ENCODE measurements around the gene UGGT1.
"Not testable (repeated sequence)": the region's sequence is repeated elsewhere in the genome, so short reads cannot be mapped to it uniquely, and the experiment has no call there.

Gene UGGT1

DNA sequence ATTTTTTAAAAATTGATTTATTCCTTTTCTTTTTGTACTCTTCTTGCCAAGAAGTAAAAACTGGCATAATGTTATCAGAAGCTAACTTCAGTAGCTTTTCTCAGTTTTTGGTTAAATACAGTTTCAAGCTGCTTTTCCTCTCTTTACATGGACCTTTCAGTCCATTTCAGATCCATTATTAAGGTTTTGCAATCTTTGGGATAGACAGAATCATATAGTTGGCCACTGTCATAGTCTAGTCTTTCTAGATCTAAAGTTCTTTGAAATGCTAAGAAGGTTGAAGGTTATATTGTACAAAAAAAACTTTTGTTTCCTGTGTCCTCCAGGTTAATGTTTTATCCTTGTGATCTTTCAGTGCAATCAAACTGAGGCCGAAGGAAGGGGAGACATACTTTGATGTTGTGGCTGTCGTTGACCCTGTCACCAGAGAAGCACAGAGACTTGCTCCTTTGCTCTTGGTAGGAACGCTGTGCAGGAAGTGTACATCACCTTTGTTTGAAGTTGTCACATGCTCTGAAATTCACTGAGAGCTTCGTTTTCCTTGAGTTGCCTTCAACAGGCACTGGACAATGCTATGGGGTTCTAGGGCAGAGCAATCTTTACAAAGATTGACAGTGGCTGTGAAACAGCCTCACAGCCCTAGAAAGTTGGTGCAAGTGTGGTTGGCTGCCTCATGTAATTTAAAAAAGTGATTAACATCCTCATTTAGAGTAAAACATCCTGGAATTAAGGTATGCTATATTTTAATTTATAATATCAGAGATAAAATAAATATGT, 79.1 kb downstream of the UGGT1 start:
- no peaks in the 10 kb centered on the region for H3K4me1 ChIP-seq (ENCODE audit: low read length)
- no peaks in the 10 kb centered on the region for H4K20me1 ChIP-seq (ENCODE audit: insufficient read depth, low read length)
- H3K79me2 ChIP-seq (ENCODE audit: low read length) = no peaks in the 10 kb centered on the region
- TF ChIP-seq, protein P1, sequence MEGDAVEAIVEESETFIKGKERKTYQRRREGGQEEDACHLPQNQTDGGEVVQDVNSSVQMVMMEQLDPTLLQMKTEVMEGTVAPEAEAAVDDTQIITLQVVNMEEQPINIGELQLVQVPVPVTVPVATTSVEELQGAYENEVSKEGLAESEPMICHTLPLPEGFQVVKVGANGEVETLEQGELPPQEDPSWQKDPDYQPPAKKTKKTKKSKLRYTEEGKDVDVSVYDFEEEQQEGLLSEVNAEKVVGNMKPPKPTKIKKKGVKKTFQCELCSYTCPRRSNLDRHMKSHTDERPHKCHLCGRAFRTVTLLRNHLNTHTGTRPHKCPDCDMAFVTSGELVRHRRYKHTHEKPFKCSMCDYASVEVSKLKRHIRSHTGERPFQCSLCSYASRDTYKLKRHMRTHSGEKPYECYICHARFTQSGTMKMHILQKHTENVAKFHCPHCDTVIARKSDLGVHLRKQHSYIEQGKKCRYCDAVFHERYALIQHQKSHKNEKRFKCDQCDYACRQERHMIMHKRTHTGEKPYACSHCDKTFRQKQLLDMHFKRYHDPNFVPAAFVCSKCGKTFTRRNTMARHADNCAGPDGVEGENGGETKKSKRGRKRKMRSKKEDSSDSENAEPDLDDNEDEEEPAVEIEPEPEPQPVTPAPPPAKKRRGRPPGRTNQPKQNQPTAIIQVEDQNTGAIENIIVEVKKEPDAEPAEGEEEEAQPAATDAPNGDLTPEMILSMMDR (IDR thresholded peaks at IDR 0.05; ENCODE audit: low read depth, low read length) = no peak
- no peak for TF ChIP-seq EZH2phosphoT487 (IDR thresholded peaks at IDR 0.05; ENCODE audit: low read depth)
- no peak overlapping the region for H3K9ac ChIP-seq (ENCODE audit: low read length)
- H3K9me3 ChIP-seq (ENCODE audit: insufficient read depth, low read length) = no peaks in the 10 kb centered on the region
- no peaks in the 10 kb centered on the region for H3K27me3 ChIP-seq (ENCODE audit: low read depth, low read length)
- H3K27ac ChIP-seq (ENCODE audit: low read length) = no peak overlapping the region
- no peak overlapping the region for H3K4me3 ChIP-seq (ENCODE audit: low read length)
- H3K36me3 ChIP-seq (replicated peaks; ENCODE audit: low read depth, low read length) = peaks cover 50% of the 10 kb centered on the region
- no peak overlapping the region for H2AFZ ChIP-seq (ENCODE audit: low read depth, low read length)
- no peak overlapping the region for H3K4me2 ChIP-seq (ENCODE audit: low read length)

DNA sequence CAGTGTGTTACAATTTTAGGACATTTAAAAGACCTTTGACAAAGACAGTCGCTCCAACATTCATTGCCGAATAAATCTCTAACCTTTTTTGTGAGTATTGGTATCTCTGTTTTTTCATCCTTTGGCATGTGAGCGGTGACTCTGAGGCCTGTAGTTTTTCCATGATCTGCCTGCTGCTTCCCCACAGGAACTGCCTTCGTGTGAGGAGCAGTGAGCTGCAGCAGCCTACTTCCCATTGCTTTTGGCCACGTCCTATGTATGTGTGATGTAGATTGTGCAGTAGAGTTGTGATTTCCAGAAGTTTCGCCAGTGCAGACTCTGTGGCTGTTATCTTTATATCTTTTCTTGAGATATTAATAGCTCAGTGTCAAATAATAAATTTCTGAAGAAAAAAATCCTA, 79.8 kb downstream of the UGGT1 start:
- Histone ChIP-seq H2AFZ (ENCODE audit: low read depth, low read length) (no peak overlapping the region), H4K20me1 (ENCODE audit: insufficient read depth, low read length) (no peaks in the 10 kb centered on the region), H3K4me3 (ENCODE audit: low read length) (no peak overlapping the region), H3K27me3 (ENCODE audit: low read depth, low read length) (no peaks in the 10 kb centered on the region), H3K36me3 (replicated peaks; ENCODE audit: low read depth, low read length) (peaks cover 55% of the 10 kb centered on the region), H3K9me3 (ENCODE audit: insufficient read depth, low read length) (no peaks in the 10 kb centered on the region), H3K4me2 (ENCODE audit: low read length) (no peak overlapping the region), H3K79me2 (ENCODE audit: low read length) (no peaks in the 10 kb centered on the region), H3K4me1 (ENCODE audit: low read length) (no peaks in the 10 kb centered on the region), H3K27ac (ENCODE audit: low read length) (no peak overlapping the region), H3K9ac (ENCODE audit: low read length) (no peak overlapping the region)
- TF ChIP-seq EZH2phosphoT487 (IDR thresholded peaks at IDR 0.05; ENCODE audit: low read depth) = no peak
- TF ChIP-seq, protein P1 (IDR thresholded peaks at IDR 0.05; ENCODE audit: low read depth, low read length) = no peak

DNA sequence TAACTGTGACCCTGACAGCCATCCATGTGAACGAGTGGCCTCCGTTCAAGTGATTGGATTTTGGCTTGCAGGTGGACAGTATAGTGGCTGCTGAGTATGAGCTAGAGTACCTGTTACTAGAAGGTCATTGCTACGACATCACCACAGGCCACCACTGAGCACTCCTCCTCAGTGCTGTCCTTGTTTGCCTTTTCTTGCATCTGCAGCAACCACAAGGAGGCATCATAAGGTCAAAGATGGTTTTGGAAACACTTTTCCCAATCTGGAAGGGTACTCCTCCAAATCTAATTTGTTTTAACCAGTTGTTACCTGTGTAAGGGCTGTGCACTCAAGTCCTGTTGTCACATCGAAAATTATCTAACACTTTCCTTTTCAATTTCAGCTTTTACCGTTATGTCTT, 81.2 kb downstream of the UGGT1 start:
- H2AFZ ChIP-seq (ENCODE audit: low read depth, low read length) = no peak overlapping the region
- TF ChIP-seq, protein P1 (IDR thresholded peaks at IDR 0.05; ENCODE audit: low read depth, low read length) = peak; percentile 27; the same call in 1 of the 2 replicates
- TF ChIP-seq EZH2phosphoT487 (IDR thresholded peaks at IDR 0.05; ENCODE audit: low read depth) = no peak
- H3K9me3 ChIP-seq (ENCODE audit: insufficient read depth, low read length) = no peaks in the 10 kb centered on the region
- no peak overlapping the region for H3K4me2 ChIP-seq (ENCODE audit: low read length)
- H3K36me3 ChIP-seq (replicated peaks; ENCODE audit: low read depth, low read length) = peaks cover 48% of the 10 kb centered on the region
- no peaks in the 10 kb centered on the region for H3K79me2 ChIP-seq (ENCODE audit: low read length)
- no peaks in the 10 kb centered on the region for H3K4me1 ChIP-seq (ENCODE audit: low read length)
- H3K27ac ChIP-seq (ENCODE audit: low read length) = no peak overlapping the region
- H3K9ac ChIP-seq (ENCODE audit: low read length) = no peak overlapping the region
- no peak overlapping the region for H3K4me3 ChIP-seq (ENCODE audit: low read length)
- no peaks in the 10 kb centered on the region for H3K27me3 ChIP-seq (ENCODE audit: low read depth, low read length)
- H4K20me1 ChIP-seq (ENCODE audit: insufficient read depth, low read length) = no peaks in the 10 kb centered on the region

DNA sequence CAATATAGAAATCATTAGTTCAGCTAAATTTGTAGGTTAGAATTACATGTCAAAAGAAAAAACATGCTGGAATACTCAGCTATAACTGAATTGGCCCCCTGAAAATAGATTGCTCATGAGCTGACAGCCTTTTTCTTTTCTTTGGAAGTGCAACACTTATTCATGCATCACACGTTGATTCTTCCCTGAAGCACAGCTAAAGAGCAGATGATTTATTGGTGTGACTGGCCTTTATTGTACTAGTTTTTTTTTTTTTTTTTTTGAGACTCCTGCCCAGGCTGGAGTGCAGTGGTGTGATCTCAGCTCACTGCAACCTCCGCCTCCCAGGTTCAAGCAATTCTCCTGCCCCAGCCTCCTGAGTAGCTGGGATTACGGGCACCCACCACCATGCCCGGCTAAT, 83.1 kb downstream of the UGGT1 start:
- H3K9me3 ChIP-seq (ENCODE audit: insufficient read depth, low read length); H3K4me3 ChIP-seq (ENCODE audit: low read length); H3K27me3 ChIP-seq (ENCODE audit: low read depth, low read length); H3K4me1 ChIP-seq (ENCODE audit: low read length); H2AFZ ChIP-seq (ENCODE audit: low read depth, low read length); H3K9ac ChIP-seq (ENCODE audit: low read length); H3K27ac ChIP-seq (ENCODE audit: low read length); H4K20me1 ChIP-seq (ENCODE audit: insufficient read depth, low read length); H3K79me2 ChIP-seq (ENCODE audit: low read length); H3K4me2 ChIP-seq (ENCODE audit: low read length): not testable (repeated sequence)
- peaks cover 53% of the 10 kb centered on the region for H3K36me3 ChIP-seq (replicated peaks; ENCODE audit: low read depth, low read length)
